ENCODE data around the gene ECT2.

Gene ECT2

DNA sequence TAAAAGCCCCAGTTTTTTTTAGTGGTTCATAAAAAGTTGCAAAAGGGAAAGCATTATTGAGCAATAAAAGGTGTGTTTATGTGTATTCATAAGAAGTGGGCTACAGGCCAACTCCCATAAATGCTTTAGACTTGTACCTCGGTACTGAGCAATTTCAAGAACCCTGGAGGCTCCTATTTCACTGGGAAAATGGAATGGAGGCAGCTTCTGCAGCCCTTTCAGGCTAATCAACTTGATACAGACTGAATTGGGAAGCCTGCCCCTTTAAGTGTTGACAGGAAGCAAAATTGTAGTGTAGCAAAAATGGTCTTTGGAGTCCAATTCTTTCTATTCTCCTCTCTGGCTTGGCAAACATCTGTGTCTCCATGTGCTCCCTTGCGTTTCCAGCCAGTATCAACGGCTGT is 118.8 kb downstream of the ECT2 start:
- DNase-seq, result no peak

DNA sequence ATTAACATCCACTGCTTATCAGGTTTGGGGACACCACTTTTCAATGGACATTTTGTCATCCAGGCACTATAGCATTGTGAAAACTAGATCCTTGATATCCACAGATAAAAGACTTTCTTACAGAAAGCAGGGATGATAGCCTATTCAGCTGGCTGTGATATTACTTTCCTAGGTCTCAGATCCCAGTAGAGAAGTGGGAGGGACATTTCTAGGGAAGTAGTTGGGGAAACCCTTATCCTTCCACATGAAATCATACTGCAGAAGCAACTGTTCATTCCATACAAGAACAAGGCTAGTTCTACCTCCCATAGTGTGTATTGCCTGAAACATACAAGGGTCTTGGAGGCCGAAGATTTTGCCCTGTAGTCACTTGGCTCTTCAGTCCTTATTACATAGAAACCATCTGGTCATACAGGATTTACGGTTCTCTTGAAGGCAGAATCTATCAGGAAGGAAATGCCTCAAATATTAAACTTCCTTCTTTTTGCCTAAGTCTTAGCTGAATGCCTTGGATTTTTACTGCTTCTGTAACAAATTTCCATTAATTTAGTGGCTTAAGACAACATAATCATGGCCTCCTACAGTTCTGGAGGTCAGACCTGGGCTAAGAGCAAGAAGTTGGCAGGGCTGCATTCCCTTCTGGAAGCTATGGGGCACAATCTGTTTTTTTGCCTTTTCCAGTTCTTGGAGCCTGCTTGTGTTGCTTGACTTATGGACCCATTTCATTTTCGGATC is 119.4 kb downstream of the ECT2 start:
- DNase-seq, result no peak
